Upper lobe of left lung (tissue), 4 donors: ENCODE results near the gene ADCY7.

Experiments
- EP300 ChIP-seq, 4 donors: sonication (generic); formaldehyde crosslinking; IDR thresholded peaks; one replicate each; pipeline ENCODE4 v1.5.1; 2017; ENCODE audit warnings: antibody characterized with exemption in 4 of 4, control low read depth in 2 of 4
- POLR2A ChIP-seq, 4 donors: fragments of 450-650 bp; IDR thresholded peaks; one replicate each; pipeline ENCODE4 v1.5.1; 2016 to 2017; ENCODE audit warnings: antibody characterized with exemption in 4 of 4, mild to moderate bottlenecking in 2 of 4
- POLR2AphosphoS5 ChIP-seq, 2 donors: sonication (generic); formaldehyde crosslinking; IDR thresholded peaks; one replicate each; pipeline ENCODE4 v1.5.1; 2017; ENCODE audit warnings: antibody characterized with exemption in 2 of 2
- TF ChIP-seq, protein P1 (sequence below), 6 experiments: fragments of 450-650 bp in 4 of 6; fragments of 200-600 bp in 2 of 6; sonication (generic) in 2 of 6; IDR thresholded peaks; one replicate each; pipeline ENCODE4 v1.5.1; 2016 to 2019; ENCODE audit warnings: antibody characterized with exemption in 6 of 6

GRCh38 chr16:50336884-50337283 is 70.5 kb downstream of the ADCY7 start:
- TF ChIP-seq, protein P1, sequence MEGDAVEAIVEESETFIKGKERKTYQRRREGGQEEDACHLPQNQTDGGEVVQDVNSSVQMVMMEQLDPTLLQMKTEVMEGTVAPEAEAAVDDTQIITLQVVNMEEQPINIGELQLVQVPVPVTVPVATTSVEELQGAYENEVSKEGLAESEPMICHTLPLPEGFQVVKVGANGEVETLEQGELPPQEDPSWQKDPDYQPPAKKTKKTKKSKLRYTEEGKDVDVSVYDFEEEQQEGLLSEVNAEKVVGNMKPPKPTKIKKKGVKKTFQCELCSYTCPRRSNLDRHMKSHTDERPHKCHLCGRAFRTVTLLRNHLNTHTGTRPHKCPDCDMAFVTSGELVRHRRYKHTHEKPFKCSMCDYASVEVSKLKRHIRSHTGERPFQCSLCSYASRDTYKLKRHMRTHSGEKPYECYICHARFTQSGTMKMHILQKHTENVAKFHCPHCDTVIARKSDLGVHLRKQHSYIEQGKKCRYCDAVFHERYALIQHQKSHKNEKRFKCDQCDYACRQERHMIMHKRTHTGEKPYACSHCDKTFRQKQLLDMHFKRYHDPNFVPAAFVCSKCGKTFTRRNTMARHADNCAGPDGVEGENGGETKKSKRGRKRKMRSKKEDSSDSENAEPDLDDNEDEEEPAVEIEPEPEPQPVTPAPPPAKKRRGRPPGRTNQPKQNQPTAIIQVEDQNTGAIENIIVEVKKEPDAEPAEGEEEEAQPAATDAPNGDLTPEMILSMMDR (IDR thresholded peaks at IDR 0.05): no peak
- TF ChIP-seq POLR2AphosphoS5 (IDR thresholded peaks at IDR 0.05) (no peak), POLR2A (IDR thresholded peaks at IDR 0.05) (no peak), EP300 (IDR thresholded peaks at IDR 0.05) (no peak)
